ENCODE data around the gene NUBPL.

GRCh38 chr14:31893221-31893757 is 332.1 kb downstream of the NUBPL start:
- TF ChIP-seq POLR2A (IDR thresholded peaks at IDR 0.05) (no peak), EP300 (IDR thresholded peaks at IDR 0.05; ENCODE audit: low read depth) (no peak)
- TF ChIP-seq, protein P1, sequence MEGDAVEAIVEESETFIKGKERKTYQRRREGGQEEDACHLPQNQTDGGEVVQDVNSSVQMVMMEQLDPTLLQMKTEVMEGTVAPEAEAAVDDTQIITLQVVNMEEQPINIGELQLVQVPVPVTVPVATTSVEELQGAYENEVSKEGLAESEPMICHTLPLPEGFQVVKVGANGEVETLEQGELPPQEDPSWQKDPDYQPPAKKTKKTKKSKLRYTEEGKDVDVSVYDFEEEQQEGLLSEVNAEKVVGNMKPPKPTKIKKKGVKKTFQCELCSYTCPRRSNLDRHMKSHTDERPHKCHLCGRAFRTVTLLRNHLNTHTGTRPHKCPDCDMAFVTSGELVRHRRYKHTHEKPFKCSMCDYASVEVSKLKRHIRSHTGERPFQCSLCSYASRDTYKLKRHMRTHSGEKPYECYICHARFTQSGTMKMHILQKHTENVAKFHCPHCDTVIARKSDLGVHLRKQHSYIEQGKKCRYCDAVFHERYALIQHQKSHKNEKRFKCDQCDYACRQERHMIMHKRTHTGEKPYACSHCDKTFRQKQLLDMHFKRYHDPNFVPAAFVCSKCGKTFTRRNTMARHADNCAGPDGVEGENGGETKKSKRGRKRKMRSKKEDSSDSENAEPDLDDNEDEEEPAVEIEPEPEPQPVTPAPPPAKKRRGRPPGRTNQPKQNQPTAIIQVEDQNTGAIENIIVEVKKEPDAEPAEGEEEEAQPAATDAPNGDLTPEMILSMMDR (IDR thresholded peaks at IDR 0.05) = no peak
